Eye (tissue), 1 donor: ENCODE measurements around the gene WSCD2.

Experiments used
- DNase-seq: peaks from one replicate; pipeline ENCODE4 v3.0.0-alpha.2; 2015

Gene WSCD2

DNA sequence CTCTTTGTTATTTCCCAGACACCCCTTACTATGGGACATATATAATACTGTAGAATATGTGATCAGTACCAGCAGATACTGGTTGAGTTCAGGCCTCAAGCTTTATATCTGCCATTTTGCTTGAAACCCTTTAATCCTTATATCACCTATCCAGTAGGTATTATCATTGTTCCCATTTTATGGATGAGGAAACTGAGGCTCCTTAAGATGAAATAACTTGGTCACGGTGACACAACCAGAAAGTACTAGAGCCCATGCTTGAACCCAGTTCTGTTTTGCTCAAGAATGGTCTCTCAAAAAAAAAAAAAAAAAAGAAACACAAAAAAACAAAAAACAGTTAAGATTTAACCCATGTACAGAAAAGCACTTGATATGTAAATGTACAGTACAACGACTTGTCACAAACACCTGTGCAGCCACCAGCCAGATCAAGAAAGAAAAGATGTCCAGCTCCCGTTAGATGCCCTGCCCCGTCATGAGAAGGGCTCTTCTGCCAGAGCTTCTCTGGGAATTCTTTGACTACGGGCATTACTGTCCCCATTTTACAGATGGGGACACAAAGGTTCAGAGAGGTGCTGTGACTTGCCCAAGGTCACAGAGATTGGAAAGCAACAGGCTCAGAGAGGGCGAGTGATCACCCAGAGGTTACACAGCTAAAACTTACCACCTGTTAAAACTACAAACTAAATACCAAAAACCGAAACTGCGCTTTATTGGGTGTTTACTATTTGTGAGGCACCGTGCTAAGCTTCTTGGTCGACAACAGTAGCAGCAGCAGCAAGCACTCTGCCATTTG is 669 bp upstream of the WSCD2 start:
- no peak for DNase-seq

DNA sequence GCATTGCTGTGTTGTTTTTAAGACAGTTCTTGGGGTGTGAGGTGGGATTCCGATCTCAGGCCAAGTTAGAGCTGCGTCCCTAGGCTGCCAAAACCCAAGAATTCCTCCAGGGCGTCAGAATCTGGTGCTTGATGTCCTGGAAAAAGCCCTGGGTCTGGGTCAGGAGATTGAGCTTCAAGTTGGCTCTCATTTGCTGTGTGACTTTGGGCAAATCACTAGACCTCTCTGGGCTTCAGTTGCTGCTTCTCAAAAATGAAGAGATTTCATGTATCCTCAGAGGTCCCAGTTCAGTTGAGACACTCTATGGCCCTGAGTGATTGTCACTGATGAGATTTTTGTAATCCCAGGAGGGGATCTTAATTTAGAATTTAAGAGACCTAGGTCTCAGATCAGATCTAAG is 1.9 kb downstream of the WSCD2 start:
- DNase-seq, result no peak

DNA sequence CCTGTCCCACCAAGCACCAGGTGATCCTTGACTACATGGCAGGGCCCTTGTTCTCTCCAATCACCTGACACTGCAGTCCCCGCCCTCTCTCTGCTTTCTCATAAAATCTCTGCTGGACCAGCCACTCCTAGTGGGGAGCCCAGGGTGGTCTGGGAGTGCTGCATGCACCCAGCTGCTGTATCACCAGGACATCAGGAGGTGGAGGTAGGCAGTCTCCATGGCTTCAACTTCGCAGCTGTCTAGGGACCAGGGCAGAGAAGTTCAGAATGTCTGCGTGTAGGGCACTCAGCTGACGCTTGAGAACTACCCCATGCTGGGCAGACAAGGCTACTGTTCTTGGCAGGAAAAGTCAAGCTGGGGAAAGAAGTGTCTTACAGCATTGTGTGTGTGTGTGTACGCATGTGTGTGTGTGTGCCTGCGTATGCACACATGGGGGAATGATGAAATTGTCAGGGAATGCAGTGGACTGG is 2.6 kb downstream of the WSCD2 start:
- peak; percentile 39 for DNase-seq

DNA sequence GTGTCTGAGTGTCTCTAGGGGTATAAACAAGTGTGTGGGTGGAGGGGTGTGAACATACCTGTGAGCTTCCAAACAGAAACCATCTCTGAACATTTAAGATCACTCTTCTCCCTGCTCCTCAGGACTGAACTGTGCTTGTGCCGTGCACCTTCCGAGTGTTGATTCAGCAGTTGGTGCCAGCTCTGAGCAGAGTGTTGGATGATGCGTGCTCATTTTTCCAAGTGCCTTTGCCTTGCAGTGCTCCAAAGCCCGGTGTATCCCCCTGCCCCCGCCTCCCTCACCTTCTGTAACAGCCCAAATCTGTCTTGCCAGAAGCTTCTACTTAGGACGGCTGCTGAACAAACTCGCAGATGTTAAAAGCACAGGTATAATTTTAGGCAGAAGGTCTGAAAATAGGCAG is 4.4 kb downstream of the WSCD2 start:
- no peak for DNase-seq

DNA sequence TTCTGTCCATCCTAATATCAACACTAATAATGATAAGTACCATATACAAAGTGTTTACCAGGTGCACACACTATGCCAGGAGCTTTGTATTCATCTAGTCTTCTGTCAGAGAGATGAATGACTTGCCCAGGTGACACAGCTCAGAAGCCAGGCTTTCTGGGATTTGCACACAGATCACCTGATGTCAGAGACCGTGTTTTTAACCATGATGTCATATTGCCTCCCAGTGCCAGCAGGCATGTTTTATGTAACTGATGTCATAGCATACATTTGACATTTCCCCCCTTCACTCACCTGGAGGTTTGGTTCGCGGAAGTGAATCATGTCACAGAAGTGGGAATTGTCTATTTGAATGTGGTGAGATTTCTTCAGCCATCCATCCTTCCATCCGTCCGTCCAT is 5.7 kb downstream of the WSCD2 start:
- DNase-seq, result no peak

DNA sequence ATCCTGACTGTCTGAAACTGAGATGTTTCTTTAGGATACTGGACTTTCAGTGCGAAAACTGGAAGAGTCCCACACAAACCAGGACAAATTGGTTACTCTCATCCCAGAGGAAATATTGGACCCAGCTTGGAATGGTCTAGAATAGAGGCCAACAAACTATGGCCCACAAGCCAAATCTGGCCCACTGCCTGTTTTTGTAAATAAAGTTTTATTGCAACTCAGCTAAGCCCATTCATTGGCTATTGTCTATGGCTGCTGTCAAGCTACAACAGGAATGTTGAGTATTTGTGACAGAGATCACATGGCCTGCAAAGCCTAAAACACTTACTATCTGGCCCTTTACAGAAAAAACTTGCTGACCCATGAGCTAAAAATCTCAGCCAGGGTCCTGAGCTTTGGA is 6.5 kb downstream of the WSCD2 start:
- DNase-seq, result no peak

DNA sequence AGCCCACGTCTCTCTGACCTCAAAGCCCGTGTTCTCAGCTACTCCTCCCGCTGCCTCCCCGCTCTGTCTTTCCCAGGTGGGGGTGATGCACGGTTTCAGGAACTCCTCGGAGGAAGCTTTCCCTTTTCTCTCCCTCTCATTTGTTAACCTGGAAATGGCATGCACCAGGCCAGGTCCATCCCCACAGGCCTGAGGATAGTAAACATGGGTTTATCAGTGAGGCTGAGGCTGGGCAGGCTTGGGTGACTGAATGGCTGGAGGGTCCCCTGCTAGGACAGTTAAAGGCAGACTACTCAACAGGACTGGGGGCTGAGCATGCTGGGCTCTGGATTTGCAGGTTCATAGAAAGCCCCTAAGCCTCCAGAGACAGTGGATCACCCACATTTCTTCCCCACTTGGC is 7.6 kb downstream of the WSCD2 start:
- no peak for DNase-seq

DNA sequence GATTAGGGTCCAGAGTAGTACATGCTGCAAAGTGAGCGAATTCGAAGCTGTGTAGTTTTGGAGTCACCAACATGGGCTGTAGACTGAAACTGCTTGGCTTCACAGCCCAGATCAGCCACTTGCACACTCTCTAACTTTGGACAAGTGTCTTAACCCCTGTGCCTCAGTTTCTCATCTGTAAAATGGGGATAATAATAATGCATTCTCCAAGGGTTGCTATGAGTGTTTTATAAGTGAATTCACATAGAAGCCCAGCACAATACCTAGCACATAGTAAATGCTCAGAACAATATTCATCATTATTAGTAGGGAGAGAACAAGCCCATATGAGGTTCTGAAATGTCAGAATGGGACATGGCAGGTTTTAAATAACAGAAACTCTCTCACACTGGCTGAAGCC is 10.4 kb downstream of the WSCD2 start:
- DNase-seq, result no peak

DNA sequence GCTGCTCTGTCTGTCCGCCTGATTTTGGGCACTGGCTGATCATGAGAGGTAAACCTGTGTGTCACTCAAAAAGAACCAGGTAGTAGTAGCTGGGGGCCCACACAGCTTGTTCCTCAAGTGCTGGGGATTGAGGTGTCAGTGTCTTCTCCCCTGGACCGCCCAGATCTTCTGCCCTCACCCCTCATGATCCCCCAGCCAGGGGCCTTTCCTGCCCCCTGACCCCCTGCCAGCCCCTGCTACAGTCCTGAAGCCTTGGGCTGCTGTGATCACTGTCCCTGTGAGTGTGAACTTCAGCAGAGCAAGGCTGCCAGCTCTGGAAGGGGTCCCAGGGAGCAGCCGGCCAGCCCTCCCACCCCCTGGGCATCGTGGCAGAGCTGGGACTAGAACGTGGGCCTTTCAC is 11.4 kb downstream of the WSCD2 start:
- no peak for DNase-seq

DNA sequence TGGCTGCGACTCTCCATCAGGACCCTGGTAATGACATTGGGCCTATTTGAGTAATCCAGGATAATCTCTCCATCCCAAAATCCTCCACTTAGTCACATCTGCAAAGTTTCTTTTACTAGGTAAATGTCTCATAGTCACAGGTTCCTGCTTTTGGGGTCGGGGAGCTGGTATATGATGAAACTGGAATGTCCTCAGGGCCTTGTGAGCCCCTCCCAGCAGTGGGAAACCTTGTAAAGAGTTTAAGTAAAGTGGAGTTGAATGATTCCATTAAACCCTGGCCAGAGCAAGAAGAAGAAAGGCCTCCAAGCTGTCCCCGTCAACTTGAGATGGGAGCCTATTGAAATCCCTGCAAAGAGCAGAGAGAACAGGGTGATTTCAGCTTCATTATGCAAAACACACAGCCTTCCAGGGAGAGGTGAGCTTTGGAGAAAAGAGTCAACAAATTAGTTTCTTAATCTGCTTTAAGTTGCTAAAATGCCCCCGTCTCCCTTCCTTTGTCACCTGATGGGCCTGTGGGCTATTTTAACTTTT is 12.6 kb downstream of the WSCD2 start:
- DNase-seq, result no peak

DNA sequence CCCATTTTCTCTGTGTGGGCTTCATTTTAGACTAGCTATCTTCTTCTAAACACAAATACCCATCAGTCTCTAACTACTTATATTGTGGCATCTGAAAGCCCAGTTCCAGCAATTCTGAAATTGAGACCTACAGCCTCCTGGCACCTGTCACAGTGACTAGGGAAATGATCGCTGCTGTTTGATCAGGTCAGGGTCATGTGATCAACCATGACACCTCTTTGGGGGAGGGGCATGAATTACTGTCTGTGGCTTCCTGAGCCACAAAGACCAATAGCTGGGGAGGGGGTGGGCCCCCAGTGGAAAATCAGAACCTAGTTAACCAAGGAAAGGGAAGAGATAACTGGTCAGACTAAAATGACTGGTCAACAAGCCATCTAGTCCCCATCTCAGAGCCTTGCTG is 14.1 kb downstream of the WSCD2 start:
- no peak for DNase-seq

DNA sequence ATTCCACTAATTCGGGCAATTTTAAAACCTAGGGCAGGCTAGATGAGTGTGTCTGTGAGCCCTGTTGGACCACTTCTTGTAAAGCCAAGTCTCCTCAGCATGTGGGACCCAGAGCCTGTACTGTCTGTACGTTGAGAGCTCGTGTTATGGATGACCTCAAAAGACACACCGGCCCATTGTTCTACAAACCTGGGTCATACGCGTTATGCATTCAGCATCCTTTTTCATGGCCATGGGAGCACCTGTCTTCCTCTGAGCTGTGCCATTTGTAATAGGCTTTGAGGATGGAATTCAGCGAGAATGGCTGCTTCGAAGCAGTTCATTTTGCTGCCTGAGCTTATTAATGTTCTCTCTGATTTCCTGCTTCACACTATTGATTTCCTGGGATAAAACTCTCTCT is 15.0 kb downstream of the WSCD2 start:
- DNase-seq, result no peak

DNA sequence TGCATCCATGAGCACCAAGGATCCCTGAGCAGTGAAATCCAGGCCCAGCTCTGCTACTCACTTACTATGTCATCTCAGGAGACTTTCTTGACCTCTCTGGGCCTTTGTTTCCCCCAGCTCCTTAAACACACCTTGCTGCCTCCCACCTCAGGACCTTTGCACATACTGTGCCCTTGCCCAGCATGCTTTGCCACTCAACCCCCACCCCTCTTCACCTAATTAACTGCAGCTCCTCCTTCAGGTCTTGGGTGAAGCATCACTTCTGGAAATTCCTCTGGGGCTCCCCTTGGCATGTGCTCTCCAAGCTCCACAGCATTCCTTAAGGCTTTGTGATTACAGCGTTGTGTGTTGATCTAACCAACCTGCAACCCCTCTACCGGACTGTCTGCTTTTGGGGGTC is 15.9 kb downstream of the WSCD2 start:
- no peak for DNase-seq

DNA sequence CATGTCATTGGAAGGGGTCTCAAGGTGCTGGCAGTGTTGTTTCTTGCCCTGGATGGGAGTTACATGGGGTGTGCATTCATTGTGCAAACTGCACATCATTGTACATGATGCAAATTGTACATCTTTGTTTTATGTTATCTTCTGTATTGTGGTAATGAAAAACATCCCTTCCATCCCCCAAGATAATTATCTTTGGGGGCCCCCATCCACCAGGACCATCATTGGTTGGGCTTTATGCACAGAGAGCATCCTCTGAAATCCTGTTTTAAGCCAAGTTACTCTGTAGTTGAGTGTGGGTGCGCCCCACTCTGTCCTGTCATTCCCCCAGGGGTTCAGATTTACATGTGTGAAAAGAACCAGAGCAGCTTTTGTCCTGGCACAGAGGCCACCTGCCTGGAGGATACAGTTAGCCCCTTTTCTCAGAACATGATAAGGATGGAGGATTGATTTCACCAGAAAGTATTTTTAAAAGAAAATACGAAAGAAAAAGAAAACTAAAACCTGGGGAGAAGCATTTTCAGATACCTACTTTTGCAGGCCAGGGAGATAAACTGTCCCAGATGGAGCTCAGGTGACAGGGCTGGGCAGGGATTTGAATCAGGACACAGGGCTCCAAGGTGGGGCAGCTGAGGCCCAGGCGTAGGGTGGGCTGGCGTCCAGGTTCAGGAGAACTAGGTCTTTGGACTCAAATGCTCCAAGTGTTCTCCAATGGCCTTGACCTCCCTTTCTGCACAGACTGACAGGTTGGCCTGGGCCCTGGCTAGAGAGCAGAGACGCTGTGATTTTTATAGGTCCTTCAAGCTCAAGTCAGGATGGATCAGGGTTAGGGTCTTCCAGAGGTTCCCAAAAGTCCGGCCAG is 17.2 kb downstream of the WSCD2 start:
- DNase-seq, result no peak

DNA sequence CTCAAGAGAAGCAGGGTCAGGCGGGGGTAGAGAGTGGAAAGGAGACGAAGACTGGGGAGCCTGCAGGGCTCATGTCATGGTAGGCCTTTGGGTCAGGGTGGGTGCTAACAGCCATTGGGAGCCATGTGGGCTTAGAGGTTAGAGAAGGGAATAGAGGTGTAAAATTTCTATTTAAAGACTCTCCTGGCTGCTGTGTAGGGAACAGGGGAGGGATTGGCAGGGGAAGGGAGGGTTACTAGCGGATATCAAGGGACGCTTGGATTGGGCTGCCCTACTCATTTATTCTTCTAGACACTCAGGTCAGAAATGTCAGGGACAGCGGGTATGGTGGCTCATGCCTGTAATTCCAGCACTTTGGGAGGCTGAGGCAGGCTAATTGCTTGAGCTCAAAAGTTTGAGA is 18.2 kb downstream of the WSCD2 start:
- no peak for DNase-seq

DNA sequence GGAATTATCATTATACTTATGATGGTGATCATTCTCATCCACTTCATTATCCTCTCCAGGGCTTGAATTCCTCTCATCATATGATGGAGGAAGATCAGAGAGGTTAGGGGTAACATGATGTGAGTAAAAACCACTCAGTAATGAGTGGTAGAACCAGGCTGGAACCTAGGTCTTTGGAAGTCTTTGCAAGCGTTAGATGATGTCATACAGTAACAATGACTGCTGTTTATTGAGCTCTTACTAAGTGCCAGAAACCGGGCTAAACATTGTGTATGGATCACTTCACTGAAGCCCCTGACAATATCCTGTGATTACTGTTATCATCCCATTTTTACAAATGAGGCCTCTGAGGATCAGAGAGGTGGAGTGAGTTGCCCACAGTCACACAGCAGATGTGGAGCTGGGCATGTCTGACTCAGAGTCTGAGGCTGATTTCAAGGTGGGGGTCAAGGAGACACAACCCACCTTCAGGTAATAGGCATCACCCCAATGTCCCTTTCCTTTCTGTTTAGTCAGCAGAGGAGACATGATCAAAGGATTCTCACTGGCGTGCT is 19.5 kb downstream of the WSCD2 start:
- DNase-seq, result no peak

DNA sequence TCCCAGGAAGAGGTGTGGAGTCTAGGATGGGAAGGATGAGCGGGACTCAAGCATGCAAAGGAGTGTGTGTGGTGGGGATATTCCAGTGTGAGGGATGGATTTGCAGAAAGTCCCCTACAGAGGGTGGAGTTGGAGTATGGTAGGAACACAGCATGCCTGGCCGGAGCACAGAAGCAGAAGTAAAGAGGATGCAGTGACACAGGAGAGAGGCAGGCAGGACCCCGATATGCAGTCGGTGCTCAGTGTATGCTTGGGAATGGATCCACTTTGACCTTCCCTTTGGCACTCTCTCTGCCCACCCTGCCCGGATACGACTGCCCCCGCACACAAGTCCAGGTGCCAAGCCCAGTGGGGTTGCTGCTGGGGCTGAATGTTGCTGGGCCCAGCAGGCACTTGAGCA is 21.3 kb downstream of the WSCD2 start:
- DNase-seq, result no peak

DNA sequence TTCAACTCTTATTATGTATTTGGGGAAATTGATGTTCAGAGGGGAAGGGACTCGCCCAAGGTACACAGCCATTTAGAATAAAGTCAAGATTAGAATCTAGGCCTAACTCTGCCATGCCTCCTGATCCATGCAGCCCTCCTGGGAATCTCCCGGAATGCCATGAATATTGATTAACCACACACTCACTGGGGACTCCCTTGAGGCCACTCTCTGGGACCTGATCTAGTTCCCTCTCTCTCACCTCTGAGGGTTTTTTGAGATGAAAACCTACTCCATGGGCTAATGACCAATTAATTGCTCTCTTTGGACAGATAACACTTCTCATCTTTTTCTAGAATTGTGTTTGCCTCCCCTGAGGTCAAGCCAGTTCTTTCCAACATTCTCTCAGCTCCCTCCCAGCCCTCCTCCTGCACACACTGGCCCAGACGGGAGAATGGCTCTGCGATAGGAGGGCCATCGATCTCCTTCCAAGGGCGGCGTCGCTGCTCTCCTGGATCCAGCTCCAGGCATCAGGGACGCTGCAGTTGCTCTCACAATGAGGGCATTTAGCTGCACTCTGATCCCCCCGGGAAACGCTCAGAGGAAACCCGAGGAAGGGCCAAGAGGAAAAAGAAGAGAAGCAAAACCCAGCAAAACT is 22.6 kb downstream of the WSCD2 start:
- peak; percentile 64 for DNase-seq

DNA sequence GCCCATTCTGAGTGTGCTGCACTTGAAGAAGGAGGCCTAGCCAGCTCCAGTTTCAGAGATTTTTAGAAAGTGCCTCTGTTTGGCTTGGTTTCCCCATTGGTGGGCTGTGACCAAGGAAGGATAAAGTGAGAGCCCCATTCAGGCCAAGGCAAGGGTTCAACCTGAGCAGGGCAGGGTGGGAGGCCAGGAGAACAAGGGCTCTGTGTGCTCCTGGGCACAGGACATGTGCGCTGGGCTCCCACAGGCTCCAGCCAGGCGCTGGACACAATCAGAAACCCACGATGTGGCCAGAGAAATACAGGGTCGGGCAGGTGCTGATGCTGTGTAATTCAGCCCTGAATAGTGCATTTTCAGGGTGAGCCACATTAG is 23.1 kb downstream of the WSCD2 start:
- DNase-seq, result no peak

DNA sequence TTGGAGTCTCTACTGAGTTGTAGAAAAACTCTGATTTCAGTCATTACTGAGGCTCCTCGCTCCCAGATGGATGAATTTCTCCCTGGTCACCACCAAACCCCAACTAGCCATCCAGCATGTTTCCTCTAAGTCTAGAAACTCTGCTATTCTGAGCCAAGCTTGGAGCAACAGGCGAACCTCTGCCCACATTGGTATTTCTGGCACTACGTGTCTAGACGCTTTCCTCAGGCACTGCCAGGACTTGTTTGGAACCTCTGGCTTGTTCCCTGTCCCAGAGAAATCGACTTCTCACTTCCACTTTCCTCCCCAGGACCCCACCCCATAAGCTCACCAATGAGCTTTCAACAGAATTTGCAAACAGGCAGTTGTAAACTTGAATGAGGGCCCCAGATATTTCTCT is 27.6 kb downstream of the WSCD2 start:
- no peak for DNase-seq

DNA sequence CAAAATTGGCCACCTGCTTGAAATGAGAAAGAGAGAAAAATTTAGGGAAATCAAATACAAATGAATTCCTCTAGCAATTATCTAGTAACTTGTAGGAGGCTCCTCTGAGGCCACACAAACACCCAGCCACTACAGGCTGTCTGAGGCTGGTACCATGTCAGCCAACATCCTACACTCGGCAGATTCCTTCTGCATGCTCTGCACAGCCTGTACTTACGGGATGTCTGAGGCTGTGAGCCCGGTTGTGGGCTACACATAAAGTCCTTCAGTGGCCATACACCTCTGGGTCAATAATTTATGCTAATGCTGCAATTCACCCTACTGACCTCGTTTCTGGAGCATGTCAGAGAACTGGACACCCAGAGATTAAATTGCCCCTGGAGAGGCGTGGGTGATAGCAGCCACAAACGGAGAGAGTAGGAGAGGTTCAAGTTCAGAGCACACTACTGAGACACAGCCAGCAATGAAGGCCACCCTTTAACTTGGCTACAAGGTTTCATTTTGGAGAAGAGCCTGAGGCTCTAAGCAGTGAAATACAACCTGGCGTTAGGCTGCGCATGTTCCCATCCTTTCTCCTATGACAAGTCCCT is 28.9 kb downstream of the WSCD2 start:
- DNase-seq, result no peak

DNA sequence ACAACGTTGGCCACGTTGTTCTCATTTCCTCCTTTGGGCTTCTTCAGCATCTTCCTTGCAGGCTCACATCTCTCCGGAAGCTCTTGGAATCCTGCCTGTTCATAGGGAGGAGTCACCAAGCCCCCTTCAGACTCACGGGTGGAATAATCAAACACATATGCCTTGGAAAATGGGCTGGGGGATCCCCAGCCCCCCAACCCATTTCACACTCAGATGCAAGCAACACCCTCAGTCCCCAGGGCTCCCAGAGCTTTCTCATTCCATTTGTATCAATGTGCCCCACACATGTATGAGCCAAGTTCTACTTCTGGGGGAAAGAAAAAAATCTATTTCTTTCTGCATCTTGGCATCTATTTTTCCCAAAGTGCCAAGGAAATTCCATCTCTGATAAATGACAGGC is 33.1 kb downstream of the WSCD2 start:
- peak; percentile 54 for DNase-seq

DNA sequence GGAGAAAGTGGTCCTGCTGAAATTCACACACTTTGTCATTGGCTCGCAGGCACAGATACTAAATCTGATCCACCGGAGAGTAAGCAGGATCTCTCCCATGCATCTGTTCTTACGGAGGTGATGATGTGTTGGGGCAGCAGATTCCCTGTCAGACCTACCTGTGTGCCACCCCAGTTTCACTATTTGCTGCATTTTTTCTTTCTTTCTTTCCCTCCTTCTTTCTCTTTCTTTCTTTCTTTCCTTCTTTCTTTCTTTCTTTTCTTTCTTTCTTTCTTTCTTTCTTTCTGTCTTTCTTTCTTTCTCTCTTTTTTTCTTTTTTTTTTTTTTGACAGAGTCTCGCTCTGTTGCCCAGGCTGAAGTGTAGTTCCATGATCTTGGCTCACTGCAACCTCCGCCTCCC is 37.4 kb downstream of the WSCD2 start:
- no peak for DNase-seq
